ENCODE results near the gene CYP51A1.

GRCh38 chr7:92131764-92132330 lies 2.4 kb downstream of the CYP51A1 start:
- TF ChIP-seq CTCF (IDR thresholded peaks at IDR 0.05) (no peak), POLR2A (IDR thresholded peaks at IDR 0.05) (no peak)
